ENCODE data around the gene TMIGD1.

TMIGD1 gene

GRCh38 chr17:30318155-30318554 is 15.7 kb downstream of the TMIGD1 start:
- H3K9me3 ChIP-seq (ENCODE audit: control insufficient read depth, insufficient read depth, low read length): no peaks in the 10 kb centered on the region
- H3K9me2 ChIP-seq (replicated peaks; ENCODE audit: control insufficient read depth, low read length): no peaks in the 10 kb centered on the region
- H3K4me3 ChIP-seq (ENCODE audit: low read length): no peak overlapping the region
- H4K20me1 ChIP-seq (ENCODE audit: control insufficient read depth, insufficient read depth, low read depth, low read length): no peaks in the 10 kb centered on the region
- H3K4me1 ChIP-seq (ENCODE audit: control insufficient read depth, low read length): peaks cover 6% of the 10 kb centered on the region
- H3F3A ChIP-seq (ENCODE audit: control insufficient read depth, insufficient read depth): no peaks in the 10 kb centered on the region
- no peak overlapping the region for H3K27ac ChIP-seq (ENCODE audit: low read depth, low read length)
- H3K36me3 ChIP-seq (ENCODE audit: control insufficient read depth, low read length): no peaks in the 10 kb centered on the region
- no peak for TF ChIP-seq CTCF (IDR thresholded peaks at IDR 0.05; ENCODE audit: low read depth, low read length, poor library complexity, severe bottlenecking)
- TF ChIP-seq EZH2phosphoT487 (IDR thresholded peaks at IDR 0.05; ENCODE audit: borderline replicate concordance, low read length): no peak
- no peaks in the 10 kb centered on the region for H3K79me2 ChIP-seq (ENCODE audit: control insufficient read depth, low read length)
- peaks cover 8% of the 10 kb centered on the region for H3K27me3 ChIP-seq (ENCODE audit: control insufficient read depth, low read length)
- no peak overlapping the region for H3K4me2 ChIP-seq (ENCODE audit: low read length)

- Histone ChIP-seq H3K4me2 (ENCODE audit: low read length) (no peak overlapping the region), H3K27me3 (ENCODE audit: control insufficient read depth, low read length) (peaks cover 12% of the 10 kb centered on the region), H3K4me1 (ENCODE audit: control insufficient read depth, low read length) (no peaks in the 10 kb centered on the region), H3K9me3 (ENCODE audit: control insufficient read depth, insufficient read depth, low read length) (no peaks in the 10 kb centered on the region), H3K9me2 (replicated peaks; ENCODE audit: control insufficient read depth, low read length) (no peaks in the 10 kb centered on the region), H3K4me3 (ENCODE audit: low read length) (no peak overlapping the region), H4K20me1 (ENCODE audit: control insufficient read depth, insufficient read depth, low read depth, low read length) (no peaks in the 10 kb centered on the region), H3K36me3 (ENCODE audit: control insufficient read depth, low read length) (no peaks in the 10 kb centered on the region), H3F3A (ENCODE audit: control insufficient read depth, insufficient read depth) (no peaks in the 10 kb centered on the region), H3K27ac (ENCODE audit: low read depth, low read length) (no peak overlapping the region), H3K79me2 (ENCODE audit: control insufficient read depth, low read length) (no peaks in the 10 kb centered on the region)
- no peak for TF ChIP-seq EZH2phosphoT487 (IDR thresholded peaks at IDR 0.05; ENCODE audit: borderline replicate concordance, low read length)
- TF ChIP-seq CTCF (IDR thresholded peaks at IDR 0.05; ENCODE audit: low read depth, low read length, poor library complexity, severe bottlenecking): no peak
These were observed 17.1 kb downstream of the TMIGD1 start for GRCh38 chr17:30316736-30317135.

GRCh38 chr17:30315106-30315505 is 18.8 kb downstream of the TMIGD1 start:
- Histone ChIP-seq H3K4me3 (ENCODE audit: low read length) (no peak overlapping the region), H3K27ac (ENCODE audit: low read depth, low read length) (no peak overlapping the region), H3F3A (ENCODE audit: control insufficient read depth, insufficient read depth) (no peaks in the 10 kb centered on the region), H3K9me2 (replicated peaks; ENCODE audit: control insufficient read depth, low read length) (no peaks in the 10 kb centered on the region), H3K79me2 (ENCODE audit: control insufficient read depth, low read length) (no peaks in the 10 kb centered on the region), H3K4me2 (ENCODE audit: low read length) (no peak overlapping the region), H4K20me1 (ENCODE audit: control insufficient read depth, insufficient read depth, low read depth, low read length) (no peaks in the 10 kb centered on the region), H3K9me3 (ENCODE audit: control insufficient read depth, insufficient read depth, low read length) (no peaks in the 10 kb centered on the region), H3K27me3 (ENCODE audit: control insufficient read depth, low read length) (peaks cover 12% of the 10 kb centered on the region), H3K36me3 (ENCODE audit: control insufficient read depth, low read length) (no peaks in the 10 kb centered on the region), H3K4me1 (ENCODE audit: control insufficient read depth, low read length) (no peaks in the 10 kb centered on the region)
- no peak for TF ChIP-seq CTCF (IDR thresholded peaks at IDR 0.05; ENCODE audit: low read depth, low read length, poor library complexity, severe bottlenecking)
- no peak for TF ChIP-seq EZH2phosphoT487 (IDR thresholded peaks at IDR 0.05; ENCODE audit: borderline replicate concordance, low read length)

GRCh38 chr17:30314474-30314873 is 19.4 kb downstream of the TMIGD1 start:
- no peak overlapping the region for H3K4me2 ChIP-seq (ENCODE audit: low read length)
- H3K9me3 ChIP-seq (ENCODE audit: control insufficient read depth, insufficient read depth, low read length): no peaks in the 10 kb centered on the region
- H3K27ac ChIP-seq (ENCODE audit: low read depth, low read length): no peak overlapping the region
- no peaks in the 10 kb centered on the region for H3K9me2 ChIP-seq (replicated peaks; ENCODE audit: control insufficient read depth, low read length)
- no peaks in the 10 kb centered on the region for H3K4me1 ChIP-seq (ENCODE audit: control insufficient read depth, low read length)
- TF ChIP-seq CTCF (IDR thresholded peaks at IDR 0.05; ENCODE audit: low read depth, low read length, poor library complexity, severe bottlenecking) (no peak), EZH2phosphoT487 (IDR thresholded peaks at IDR 0.05; ENCODE audit: borderline replicate concordance, low read length) (no peak)
- no peaks in the 10 kb centered on the region for H3K36me3 ChIP-seq (ENCODE audit: control insufficient read depth, low read length)
- H3K4me3 ChIP-seq (ENCODE audit: low read length): no peak overlapping the region
- no peaks in the 10 kb centered on the region for H3K79me2 ChIP-seq (ENCODE audit: control insufficient read depth, low read length)
- no peaks in the 10 kb centered on the region for H3F3A ChIP-seq (ENCODE audit: control insufficient read depth, insufficient read depth)
- no peaks in the 10 kb centered on the region for H4K20me1 ChIP-seq (ENCODE audit: control insufficient read depth, insufficient read depth, low read depth, low read length)
- peaks cover 12% of the 10 kb centered on the region for H3K27me3 ChIP-seq (ENCODE audit: control insufficient read depth, low read length)
